ENCODE results near the gene RET.

DNA sequence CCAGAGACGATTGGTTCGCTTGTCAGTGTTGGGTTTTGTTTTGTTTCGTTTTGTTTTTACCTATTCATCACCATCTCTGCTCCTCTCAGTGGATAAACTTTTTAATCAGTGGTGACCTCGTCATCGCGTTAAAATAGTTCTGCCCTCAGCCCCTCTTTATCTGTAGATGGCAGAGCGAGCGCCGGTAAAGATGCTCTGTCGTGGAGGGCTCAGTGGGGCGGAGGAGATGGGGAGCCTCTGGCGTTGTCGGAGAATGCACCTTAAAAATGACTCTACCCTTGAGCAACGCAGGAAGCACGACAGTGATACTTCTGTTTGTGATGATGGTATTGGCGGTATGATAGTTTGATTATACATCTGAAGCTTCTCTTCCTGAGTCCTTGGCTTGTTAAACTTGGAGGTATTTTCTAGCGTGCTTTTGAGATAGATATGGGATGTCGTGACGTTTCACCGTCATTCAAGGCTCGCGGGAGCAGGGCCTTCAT lies 61.9 kb downstream of the RET start:
- TF ChIP-seq POLR2A (IDR thresholded peaks at IDR 0.05; ENCODE audit: extremely low read depth, insufficient read length): no peak
- TF ChIP-seq, protein P1, sequence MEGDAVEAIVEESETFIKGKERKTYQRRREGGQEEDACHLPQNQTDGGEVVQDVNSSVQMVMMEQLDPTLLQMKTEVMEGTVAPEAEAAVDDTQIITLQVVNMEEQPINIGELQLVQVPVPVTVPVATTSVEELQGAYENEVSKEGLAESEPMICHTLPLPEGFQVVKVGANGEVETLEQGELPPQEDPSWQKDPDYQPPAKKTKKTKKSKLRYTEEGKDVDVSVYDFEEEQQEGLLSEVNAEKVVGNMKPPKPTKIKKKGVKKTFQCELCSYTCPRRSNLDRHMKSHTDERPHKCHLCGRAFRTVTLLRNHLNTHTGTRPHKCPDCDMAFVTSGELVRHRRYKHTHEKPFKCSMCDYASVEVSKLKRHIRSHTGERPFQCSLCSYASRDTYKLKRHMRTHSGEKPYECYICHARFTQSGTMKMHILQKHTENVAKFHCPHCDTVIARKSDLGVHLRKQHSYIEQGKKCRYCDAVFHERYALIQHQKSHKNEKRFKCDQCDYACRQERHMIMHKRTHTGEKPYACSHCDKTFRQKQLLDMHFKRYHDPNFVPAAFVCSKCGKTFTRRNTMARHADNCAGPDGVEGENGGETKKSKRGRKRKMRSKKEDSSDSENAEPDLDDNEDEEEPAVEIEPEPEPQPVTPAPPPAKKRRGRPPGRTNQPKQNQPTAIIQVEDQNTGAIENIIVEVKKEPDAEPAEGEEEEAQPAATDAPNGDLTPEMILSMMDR (IDR thresholded peaks at IDR 0.05; ENCODE audit: low read depth, low read length): no peak

Data from NB4 (cell line).